ENCODE measurements around the gene ARHGEF26. TPM values are rescaled to one million over a fixed set of nuclear protein-coding genes. Genes with fewer than 3 reads are reported as not detected.

The ARHGEF26 gene
- total RNA-seq, 6 experiments from 2014 or later = 8.7 to 42.3 (median 24.5) TPM

DNA sequence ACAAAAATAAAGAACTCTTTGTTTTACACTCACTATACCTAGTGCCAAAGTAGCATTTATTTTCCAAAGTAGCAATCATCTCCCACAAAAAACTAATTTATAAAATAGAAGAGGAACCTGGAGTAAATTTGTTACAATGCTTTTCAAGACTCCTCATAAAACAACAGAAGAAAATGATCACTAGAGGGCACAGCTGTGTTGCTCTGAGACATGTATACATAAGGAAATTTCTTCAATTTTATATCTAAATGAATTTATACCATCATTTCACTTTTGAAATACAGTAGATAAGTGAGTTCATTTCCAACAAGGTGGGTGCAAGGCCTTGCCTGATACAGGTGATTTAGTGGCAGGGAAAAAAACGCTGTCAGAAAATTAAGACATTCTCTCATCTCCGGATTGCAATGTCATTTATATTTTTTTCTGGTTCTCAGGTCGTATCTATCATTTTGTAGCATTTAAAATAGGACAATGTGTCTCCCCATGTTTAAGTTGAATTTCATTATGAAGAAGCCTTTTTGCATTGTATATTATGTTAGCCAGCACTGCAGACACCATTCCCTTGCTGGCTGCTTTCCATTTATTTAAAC is 25.3 kb upstream of the ARHGEF26 start:
- H3K27ac ChIP-seq = no peak overlapping the region
- ATAC-seq (peak; percentile 53 to 64 (median 58)), DNase-seq (no peak)
- no peaks in the 10 kb centered on the region for H3K27me3 ChIP-seq
- TF ChIP-seq POLR2A (IDR thresholded peaks at IDR 0.05) = no peak
- TF ChIP-seq, protein P1, sequence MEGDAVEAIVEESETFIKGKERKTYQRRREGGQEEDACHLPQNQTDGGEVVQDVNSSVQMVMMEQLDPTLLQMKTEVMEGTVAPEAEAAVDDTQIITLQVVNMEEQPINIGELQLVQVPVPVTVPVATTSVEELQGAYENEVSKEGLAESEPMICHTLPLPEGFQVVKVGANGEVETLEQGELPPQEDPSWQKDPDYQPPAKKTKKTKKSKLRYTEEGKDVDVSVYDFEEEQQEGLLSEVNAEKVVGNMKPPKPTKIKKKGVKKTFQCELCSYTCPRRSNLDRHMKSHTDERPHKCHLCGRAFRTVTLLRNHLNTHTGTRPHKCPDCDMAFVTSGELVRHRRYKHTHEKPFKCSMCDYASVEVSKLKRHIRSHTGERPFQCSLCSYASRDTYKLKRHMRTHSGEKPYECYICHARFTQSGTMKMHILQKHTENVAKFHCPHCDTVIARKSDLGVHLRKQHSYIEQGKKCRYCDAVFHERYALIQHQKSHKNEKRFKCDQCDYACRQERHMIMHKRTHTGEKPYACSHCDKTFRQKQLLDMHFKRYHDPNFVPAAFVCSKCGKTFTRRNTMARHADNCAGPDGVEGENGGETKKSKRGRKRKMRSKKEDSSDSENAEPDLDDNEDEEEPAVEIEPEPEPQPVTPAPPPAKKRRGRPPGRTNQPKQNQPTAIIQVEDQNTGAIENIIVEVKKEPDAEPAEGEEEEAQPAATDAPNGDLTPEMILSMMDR (IDR thresholded peaks at IDR 0.05) = peak; percentile 31 to 64 (median 52)
- H3K9me3 ChIP-seq = no peaks in the 10 kb centered on the region
- H3K4me3 ChIP-seq = no peak overlapping the region
- H3K36me3 ChIP-seq = no peaks in the 10 kb centered on the region
- intact Hi-C loops (cut with DNase I) = no loop called here
- no peaks in the 10 kb centered on the region for H3K4me1 ChIP-seq
- whole genome bisulfite sequencing (ENCODE audit: insufficient coverage, low coverage, low lambda C conversion rate, missing lambda C conversion rate) = 70% methylated on average over 3 of the region's 3 CpGs

DNA sequence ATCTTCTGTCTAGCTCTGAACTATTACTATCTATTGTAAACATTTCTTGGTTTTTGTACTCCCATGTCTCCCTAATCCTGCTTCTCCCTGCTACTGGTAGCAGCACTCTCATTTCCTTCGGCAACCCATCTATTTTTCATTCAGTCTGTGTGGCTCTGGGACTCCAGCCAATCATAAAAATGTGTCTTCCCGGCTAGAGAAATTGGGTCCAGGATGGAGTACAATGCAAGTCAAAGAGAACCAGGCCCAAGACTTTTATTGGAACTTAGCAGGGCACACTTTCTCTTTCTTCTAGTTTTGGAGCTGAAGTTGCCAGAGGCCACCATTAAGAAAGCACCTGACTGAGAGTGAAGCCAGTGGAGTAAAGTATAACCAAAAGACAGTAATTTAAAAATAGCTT is 22.8 kb upstream of the ARHGEF26 start:
- H3K27me3 ChIP-seq = no peaks in the 10 kb centered on the region
- no peak overlapping the region for H3K27ac ChIP-seq
- ATAC-seq (no peak), DNase-seq (no peak)
- H3K9me3 ChIP-seq = no peaks in the 10 kb centered on the region
- intact Hi-C loops (cut with DNase I) = no loop called here
- H3K4me1 ChIP-seq = no peaks in the 10 kb centered on the region
- H3K36me3 ChIP-seq = no peaks in the 10 kb centered on the region
- H3K4me3 ChIP-seq = no peak overlapping the region
- 81% methylated on average over 2 of the region's 2 CpGs for WGBS (ENCODE audit: insufficient coverage, low coverage, low lambda C conversion rate, missing lambda C conversion rate)
- TF ChIP-seq POLR2A (IDR thresholded peaks at IDR 0.05) = no peak
- TF ChIP-seq, protein P1 (IDR thresholded peaks at IDR 0.05) = no peak

DNA sequence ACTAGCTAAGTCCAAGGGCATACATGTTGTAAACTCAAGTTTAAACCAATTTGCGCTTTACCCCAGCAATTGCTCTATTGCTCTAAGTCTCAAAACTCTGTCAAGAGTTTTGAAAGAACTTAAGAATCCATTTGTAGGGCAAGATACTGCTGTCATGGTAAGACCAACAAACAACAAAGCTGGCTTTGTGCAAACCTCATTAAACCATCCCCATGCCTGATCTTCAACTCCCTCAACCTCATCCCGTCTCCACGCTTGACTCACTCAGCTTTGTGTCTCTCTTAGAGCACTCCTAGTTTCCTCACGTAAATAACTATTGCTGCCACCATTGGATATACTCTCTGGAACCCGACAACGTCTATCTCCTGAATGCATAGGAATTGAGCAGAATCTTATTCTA is 20.6 kb upstream of the ARHGEF26 start:
- WGBS (ENCODE audit: insufficient coverage, low coverage, low lambda C conversion rate, missing lambda C conversion rate) = 94% methylated on average over 5 of the region's 6 CpGs
- no peaks in the 10 kb centered on the region for H3K4me1 ChIP-seq
- no peak for DNase-seq

DNA sequence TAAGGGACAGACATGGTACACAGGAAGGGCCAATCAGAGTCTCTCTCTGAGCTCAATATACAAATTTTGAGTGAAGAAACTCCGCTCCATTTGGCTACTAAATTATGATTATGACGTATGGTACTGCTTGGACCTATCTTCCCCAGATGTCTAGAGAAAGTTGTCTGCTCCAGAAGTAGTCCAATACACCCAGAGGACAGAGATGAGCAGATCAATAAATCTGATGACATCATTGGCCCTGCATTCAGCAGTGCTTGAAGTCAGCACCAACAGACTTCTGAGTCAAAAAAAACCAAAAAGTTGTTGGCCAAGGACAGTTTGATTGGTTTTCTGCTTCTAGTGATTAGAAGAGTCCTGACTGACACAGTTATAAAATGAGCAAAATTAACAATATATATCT is 19.9 kb upstream of the ARHGEF26 start:
- Histone ChIP-seq H3K27me3 (no peaks in the 10 kb centered on the region), H3K36me3 (no peaks in the 10 kb centered on the region), H3K27ac (no peak overlapping the region), H3K4me1 (no peaks in the 10 kb centered on the region), H3K4me3 (no peak overlapping the region), H3K9me3 (no peaks in the 10 kb centered on the region)
- no peak for DNase-seq
- 93% methylated on average over 2 of the region's 2 CpGs for WGBS (ENCODE audit: insufficient coverage, low coverage, low lambda C conversion rate, missing lambda C conversion rate)
- peak in 1 of 4 donors; percentile 32 for ATAC-seq
- no peak for TF ChIP-seq POLR2A (IDR thresholded peaks at IDR 0.05)
- TF ChIP-seq, protein P1 (IDR thresholded peaks at IDR 0.05) = no peak
- intact Hi-C loops (cut with DNase I) = loop anchor here in 1 of 2 donors (10.0 kb wide), 1 partner anchor 154 kb away; no protein-coding TSS in a partner anchor

More for the DNA sequence above, 20.6 kb upstream of the ARHGEF26 start:
- ATAC-seq = no peak
- Histone ChIP-seq H3K9me3 (no peaks in the 10 kb centered on the region), H3K27ac (no peak overlapping the region), H3K4me3 (no peak overlapping the region), H3K27me3 (no peaks in the 10 kb centered on the region), H3K36me3 (no peaks in the 10 kb centered on the region)
- intact Hi-C loops (cut with DNase I) = loop anchor here in 1 of 2 donors (10.0 kb wide), 1 partner anchor 154 kb away; no protein-coding TSS in a partner anchor
- TF ChIP-seq, protein P1 (IDR thresholded peaks at IDR 0.05) = no peak
- TF ChIP-seq POLR2A (IDR thresholded peaks at IDR 0.05) = no peak
